ENCODE data around the gene FAM168B.
A peak's percentile ranks its signal among the peaks of the same experiment; 100 is the strongest.

FAM168B gene

GRCh38 chr2:131038258-131039100, 54.8 kb downstream of the FAM168B start:
- DNase-seq, result no peak

- DNase-seq, result no peak
These were observed 55.6 kb downstream of the FAM168B start for GRCh38 chr2:131037398-131038257.

DNA sequence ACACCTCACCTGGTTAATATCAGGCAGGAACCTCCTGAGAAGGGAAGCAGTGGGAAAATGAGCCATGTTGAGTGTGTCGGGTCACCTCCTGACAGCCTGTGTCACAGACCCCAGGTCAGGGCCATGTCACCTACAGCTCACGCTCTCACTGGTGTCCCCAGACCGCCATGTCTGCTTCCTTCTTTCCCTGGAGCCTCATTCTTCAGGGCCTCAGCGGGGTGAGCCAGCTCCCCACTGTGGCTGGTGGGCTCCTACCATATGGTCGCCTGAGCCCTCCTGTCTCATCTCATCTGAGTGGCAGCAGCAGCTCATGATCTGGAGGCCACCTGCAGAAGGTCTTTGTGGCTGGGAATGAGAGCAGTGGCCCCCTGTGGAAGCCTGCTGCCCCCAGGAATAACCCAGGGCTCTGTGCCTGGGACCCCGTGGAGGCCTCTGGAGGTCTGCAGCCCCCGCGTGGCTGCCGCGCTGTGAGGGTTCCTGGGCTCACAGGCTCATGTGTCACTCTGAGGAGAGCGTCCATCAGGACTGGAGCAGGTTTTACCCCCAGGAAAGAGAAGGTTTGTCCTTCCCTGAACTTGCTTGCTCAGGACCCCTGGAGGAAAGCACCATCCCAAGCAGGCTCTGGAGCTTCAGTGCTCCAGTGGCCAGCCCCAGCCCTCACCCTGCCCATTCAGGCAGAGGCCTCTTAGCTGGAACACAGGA, 56.4 kb downstream of the FAM168B start:
- no peak for DNase-seq

GRCh38 chr2:131036269-131036668, 57.0 kb downstream of the FAM168B start:
- no peak for DNase-seq

DNA sequence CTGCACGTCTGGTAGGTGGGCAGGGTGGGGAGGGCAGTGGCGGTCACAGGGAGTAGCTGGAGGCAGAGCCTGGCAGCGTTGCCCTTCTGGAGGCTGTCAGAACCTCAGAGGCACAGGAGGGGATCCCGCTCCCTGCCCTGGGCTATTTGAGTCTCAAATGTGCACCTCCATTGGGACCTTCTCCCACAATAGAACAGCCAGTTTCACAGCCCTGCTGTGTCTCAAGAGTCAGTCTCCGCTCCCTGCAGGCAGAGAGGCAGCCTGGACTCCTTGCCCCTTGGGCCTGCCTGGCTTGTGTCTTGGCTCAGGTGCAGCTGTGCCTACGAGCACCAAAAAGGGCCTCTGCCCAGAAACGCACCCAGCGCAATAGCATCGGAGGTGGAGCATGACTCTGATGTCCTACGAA, 57.4 kb downstream of the FAM168B start:
- no peak for DNase-seq

GRCh38 chr2:131035112-131035825, 58.0 kb downstream of the FAM168B start:
- DNase-seq, result no peak

DNA sequence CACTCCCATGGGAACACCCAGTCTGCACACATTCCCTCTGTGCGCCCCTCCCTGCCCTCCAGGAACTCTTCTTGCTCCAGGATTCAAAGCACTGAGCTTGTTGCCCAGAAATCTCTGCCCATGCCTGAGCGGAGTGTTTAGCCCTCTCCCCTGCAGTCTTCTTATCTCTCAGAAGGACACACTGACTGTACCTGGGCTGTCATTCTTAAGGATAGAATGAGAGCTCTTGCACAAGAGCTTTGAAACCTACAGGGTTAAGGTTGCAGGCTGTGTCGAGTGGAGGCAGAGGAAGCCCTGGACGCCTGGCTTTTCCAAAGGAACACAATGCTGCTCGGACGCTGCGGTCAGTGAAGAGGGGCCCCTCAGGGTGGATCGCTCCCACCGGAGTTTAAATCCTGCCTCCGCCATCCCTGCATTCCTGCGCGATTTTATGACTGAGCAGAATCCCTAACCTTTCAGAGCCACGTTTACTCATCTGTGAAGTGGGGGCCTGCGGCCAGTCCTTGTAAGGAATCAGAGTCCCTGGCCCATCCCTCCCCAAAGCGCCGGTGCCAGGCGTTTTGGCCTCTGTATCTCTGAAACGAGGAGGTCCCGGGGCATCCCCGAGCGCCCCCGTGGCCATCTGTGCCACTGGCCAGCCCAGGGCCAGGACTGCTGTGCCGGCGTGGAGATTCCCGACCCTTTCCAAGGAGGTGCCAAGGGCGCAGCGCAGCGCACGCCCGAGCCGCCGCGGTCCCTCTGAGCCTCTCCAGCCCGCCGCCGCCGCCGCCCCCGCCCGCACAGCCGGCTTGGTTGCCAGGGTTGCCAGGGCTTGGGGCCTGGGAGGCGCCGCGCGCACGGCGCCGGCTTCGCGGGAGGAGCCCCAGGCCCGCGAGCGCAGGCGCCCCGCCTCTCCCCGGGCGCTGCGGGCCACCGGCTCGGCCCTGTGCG, 58.9 kb downstream of the FAM168B start:
- peak; percentile 55 for DNase-seq

GRCh38 chr2:131033786-131034121, 59.5 kb downstream of the FAM168B start:
- no peak for DNase-seq

DNA sequence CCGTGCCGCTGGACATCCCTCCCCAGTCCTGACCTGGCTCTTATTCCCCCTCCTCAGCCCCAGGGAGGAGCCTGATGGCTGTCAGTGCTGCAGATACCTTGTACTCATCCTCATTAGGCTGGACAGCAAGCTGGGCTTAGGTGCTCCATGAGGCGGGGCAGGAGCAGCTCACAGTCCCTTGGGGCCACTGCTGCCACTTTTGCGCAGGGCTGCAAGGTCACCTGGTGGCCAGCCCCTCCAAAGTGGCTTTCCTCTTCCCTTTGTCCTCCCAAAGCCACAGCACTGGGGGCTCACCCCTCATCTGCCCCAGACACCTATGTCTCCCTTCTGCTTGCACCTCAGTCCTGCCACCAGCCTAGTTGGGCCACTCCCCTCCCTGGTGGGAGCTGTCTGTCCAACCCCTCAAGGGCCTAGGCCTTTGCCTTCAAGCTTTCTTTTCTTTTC, 60.8 kb downstream of the FAM168B start:
- no peak for DNase-seq

DNA sequence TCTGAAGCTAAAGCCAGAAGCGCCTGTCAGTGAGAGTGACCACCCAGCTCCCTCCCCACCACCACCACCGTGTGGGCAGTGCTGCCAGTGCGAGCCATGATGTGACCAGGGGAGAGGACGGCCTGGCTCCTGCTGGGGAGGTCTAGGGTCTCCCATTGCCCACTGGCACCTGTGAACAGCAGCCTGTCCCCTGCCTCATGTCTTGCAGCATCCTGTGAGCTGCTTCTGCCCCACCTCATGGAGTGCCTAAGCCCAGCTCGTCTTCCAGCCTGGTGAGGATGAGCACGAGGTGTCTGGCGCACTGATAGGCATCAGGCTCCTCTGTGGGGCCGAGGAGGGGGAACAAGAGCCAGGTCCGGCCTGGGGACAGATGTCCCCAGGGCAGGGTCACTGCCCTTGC, 61.4 kb downstream of the FAM168B start:
- DNase-seq, result no peak

GRCh38 chr2:131031431-131031841, 61.8 kb downstream of the FAM168B start:
- DNase-seq, result no peak

- DNase-seq, result no peak
These were observed 62.7 kb downstream of the FAM168B start for GRCh38 chr2:131030478-131030971.

GRCh38 chr2:131029812-131030211, 63.4 kb downstream of the FAM168B start:
- DNase-seq, result no peak

- DNase-seq, result no peak
These were observed 65.4 kb downstream of the FAM168B start for GRCh38 chr2:131027566-131028528.

GRCh38 chr2:131026919-131027318, 66.3 kb downstream of the FAM168B start:
- no peak for DNase-seq

DNA sequence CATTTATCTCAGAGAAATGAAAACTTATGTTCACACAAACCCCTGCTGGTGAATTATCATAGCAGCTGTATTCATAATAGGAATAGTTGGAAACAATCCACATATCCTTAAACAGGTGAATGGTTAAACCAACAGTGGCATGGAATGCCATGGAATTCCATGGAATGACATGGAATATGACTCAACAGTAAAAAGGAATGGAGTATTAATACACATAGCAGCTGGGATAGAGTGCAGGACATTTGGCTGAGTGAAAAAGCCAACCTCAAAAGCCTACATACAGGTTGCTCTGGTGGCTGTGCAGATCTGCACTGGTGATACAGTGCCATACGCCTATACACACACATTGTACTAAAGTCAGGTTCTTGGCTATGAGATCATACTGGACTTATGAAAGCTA, 69.5 kb downstream of the FAM168B start:
- DNase-seq, result no peak

DNA sequence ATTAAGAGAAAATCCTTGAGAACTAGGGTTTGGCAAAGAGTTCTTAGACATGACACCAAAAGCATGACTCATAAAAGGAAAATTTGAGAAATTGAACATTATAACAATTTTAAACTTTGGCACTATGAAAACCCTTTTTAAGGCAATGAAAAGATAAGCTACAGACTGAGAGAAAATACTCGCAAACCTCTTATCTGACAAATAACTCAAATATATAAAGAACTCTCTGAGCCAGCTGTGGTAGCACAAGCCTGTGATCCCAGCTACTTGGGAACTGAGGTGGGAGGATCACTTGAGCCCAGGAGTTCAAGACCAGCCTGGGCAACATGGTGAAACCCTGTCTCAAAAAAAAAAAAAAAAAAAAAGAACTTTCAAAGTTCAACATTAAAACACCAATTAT, 70.5 kb downstream of the FAM168B start:
- no peak for DNase-seq

DNA sequence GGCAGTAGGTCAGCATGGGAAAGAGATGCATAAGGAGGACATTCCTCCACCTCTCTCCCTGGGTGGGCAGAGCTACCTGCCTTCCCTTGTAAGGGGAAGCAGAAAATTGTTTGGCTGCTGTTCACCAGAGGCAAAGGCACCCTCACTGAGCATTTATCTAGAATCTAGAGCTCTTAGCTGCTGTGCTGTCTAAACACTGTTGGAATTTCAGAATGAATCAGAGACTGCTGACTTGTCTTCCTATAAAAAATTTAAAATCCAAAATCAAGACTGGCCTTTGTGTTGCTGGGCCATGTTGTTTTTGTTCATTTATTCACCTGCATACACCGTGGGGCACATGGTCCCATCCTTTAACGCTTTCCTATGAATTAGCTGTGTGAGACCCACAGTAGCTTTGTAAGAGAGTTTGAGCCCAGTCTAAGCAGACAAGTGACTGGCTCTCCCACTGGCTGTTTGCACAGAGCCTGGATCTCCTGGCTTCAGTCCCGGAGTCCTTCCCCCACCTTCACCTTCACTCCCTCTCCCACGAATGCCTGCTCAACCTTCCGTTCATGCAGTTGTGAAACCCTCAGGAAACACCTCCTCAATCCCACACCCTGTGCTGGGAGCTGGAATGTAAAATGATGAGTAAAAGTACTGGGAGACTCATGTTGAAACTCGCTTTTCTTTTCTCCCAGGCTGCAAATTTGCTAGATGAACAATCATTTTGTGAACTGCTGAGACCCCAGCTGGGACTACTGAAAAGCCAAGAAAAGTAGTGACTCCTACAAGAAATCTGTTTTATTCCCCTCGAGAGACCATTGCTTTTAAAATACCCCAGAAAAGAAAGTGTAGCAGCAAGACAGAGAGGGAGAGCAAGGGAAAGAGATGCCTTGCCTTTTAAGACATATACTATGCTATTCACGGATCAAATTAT, 76.2 kb downstream of the FAM168B start:
- DNase-seq, result no peak

GRCh38 chr2:131015764-131016163, 77.5 kb downstream of the FAM168B start:
- no peak for DNase-seq

Measured in stimulated activated CD8-positive, alpha-beta memory T cell treated with anti-CD3 and anti-CD28 coated beads, Interleukin-4, amount 100 ng/mL, for 48 hours (primary cell).